NB4 (cell line): ENCODE measurements around the gene ST8SIA5.

Experiments used
- MYC ChIP-seq: IDR thresholded peaks from 2 replicates; pipeline ENCODE4 v1.6.1; 2011; ENCODE audit warnings: low read depth, low read length
- POLR2A ChIP-seq: IDR thresholded peaks from 2 replicates; pipeline ENCODE4 v1.6.1; 2011; ENCODE audit warnings: mild to moderate bottlenecking; ENCODE audit not compliant: insufficient read length; ENCODE audit errors: extremely low read depth
- TF ChIP-seq, protein P1 (sequence below): IDR thresholded peaks from one replicate; pipeline ENCODE4 v1.5.1; 2012; ENCODE audit warnings: low read depth, low read length

DNA sequence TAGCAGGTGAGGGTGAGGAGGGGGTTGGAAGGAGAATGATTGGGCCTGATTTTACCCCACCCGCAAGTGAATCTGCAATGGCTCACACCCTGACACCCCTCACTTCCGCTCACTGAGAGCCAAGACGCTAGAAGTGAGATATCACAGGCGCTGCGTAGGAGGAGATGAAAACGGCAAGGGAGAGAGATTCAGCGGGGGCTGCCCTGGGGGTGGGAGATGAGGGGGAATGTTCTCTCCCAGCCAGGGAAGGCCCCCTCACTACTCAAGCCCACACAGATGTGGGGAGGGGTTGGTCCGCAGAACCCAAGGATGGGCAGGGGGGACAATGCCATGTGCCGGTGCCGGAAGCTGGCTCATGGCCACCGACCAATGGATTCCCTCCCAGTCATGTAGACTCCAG lies 132.7 kb downstream of the ST8SIA5 start:
- TF ChIP-seq, protein P1, sequence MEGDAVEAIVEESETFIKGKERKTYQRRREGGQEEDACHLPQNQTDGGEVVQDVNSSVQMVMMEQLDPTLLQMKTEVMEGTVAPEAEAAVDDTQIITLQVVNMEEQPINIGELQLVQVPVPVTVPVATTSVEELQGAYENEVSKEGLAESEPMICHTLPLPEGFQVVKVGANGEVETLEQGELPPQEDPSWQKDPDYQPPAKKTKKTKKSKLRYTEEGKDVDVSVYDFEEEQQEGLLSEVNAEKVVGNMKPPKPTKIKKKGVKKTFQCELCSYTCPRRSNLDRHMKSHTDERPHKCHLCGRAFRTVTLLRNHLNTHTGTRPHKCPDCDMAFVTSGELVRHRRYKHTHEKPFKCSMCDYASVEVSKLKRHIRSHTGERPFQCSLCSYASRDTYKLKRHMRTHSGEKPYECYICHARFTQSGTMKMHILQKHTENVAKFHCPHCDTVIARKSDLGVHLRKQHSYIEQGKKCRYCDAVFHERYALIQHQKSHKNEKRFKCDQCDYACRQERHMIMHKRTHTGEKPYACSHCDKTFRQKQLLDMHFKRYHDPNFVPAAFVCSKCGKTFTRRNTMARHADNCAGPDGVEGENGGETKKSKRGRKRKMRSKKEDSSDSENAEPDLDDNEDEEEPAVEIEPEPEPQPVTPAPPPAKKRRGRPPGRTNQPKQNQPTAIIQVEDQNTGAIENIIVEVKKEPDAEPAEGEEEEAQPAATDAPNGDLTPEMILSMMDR = no peak
- no peak for TF ChIP-seq POLR2A
- TF ChIP-seq MYC = no peak
